Muscle layer of colon (tissue), 2 donors: ENCODE results near the gene CYFIP2.

Experiments used
- H3K27ac ChIP-seq: one replicate; pipeline ENCODE4 v1.7.0; 2013; ENCODE audit warnings: low read depth, mild to moderate bottlenecking, low read length, moderate library complexity
- H3K27me3 ChIP-seq, 2 donors: one replicate each; pipeline ENCODE4 v1.7.0; 2013; ENCODE audit warnings: low read length in 2 of 2, mild to moderate bottlenecking in 2 of 2; ENCODE audit not compliant: insufficient read depth in 2 of 2, control insufficient read depth in 1 of 2
- H3K36me3 ChIP-seq: one replicate; pipeline ENCODE4 v1.7.0; 2013; ENCODE audit warnings: mild to moderate bottlenecking, low read length; ENCODE audit not compliant: insufficient read depth
- H3K4me1 ChIP-seq: one replicate; pipeline ENCODE4 v1.7.0; 2013; ENCODE audit warnings: mild to moderate bottlenecking, low read length; ENCODE audit not compliant: insufficient read depth
- H3K4me3 ChIP-seq, 2 donors: one replicate each; pipeline ENCODE4 v1.7.0; 2013; ENCODE audit warnings: low read length in 2 of 2, low read depth in 1 of 2, mild to moderate bottlenecking in 1 of 2, moderate library complexity in 1 of 2
- H3K9ac ChIP-seq: one replicate; pipeline ENCODE4 v1.7.0; 2013; ENCODE audit warnings: low read length
- H3K9me3 ChIP-seq: one replicate; pipeline ENCODE4 v1.7.0; 2013; ENCODE audit warnings: mild to moderate bottlenecking, low read length
- donor health status: abdominal sarcoma.
- donor health status: Adenocarcinoma of cecum.

CYFIP2 gene

GRCh38 chr5:157266286-157267007, 524 bp downstream of the CYFIP2 start:
- no peaks in the 10 kb centered on the region for H3K27me3 ChIP-seq
- H3K36me3 ChIP-seq = no peaks in the 10 kb centered on the region
- no peak overlapping the region for H3K27ac ChIP-seq
- H3K4me3 ChIP-seq = peak overlapping the region; percentile 74 to 80
- no peaks in the 10 kb centered on the region for H3K9me3 ChIP-seq
- no peak overlapping the region for H3K9ac ChIP-seq
- peaks cover 15% of the 10 kb centered on the region for H3K4me1 ChIP-seq

GRCh38 chr5:157267025-157267424, 1.1 kb downstream of the CYFIP2 start:
- peaks cover 15% of the 10 kb centered on the region for H3K4me1 ChIP-seq
- H3K27me3 ChIP-seq = no peaks in the 10 kb centered on the region
- H3K27ac ChIP-seq = no peak overlapping the region
- H3K36me3 ChIP-seq = no peaks in the 10 kb centered on the region
- H3K4me3 ChIP-seq = peak overlapping the region in 1 of 2 donors; percentile 74
- no peaks in the 10 kb centered on the region for H3K9me3 ChIP-seq
- no peak overlapping the region for H3K9ac ChIP-seq

DNA sequence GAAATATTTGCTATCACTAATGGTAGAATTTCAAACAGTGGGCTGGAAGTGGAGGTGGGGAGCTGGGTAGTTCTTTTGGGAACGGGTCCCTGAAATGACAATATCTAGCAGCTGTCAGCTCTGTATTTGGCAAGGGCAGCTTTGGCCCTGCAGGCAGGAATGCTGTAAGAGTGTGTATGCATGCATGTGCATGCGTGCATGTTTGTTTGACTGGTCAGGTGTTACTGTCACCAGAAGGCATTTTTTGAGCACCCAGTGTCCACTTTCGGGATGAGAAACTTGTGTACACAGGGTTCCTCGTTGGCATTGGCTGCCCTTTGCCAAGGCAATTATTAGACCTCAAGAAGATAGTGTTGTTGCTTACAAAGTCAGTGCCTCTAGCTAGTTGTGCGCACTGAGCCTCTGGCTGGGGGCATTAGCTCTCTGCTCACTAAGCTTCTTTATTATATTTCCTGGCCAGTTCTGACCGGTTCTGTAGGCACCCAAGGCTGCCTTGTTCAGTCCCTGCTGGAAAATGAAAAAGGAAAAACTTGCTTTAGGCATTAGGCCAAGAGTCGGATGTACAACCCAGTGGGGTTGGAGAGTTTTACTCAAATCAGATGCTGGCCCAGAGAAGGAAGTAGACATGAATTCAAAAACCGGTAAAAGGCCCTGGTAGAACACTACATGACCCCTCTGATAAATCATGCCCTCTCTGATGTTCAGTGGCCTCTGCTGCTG, 2.0 kb downstream of the CYFIP2 start:
- Histone ChIP-seq H3K4me3 (no peak overlapping the region), H3K36me3 (no peaks in the 10 kb centered on the region), H3K27me3 (no peaks in the 10 kb centered on the region), H3K27ac (no peak overlapping the region), H3K4me1 (peaks cover 15% of the 10 kb centered on the region), H3K9me3 (no peaks in the 10 kb centered on the region), H3K9ac (no peak overlapping the region)

GRCh38 chr5:157269165-157269671, 3.3 kb downstream of the CYFIP2 start:
- Histone ChIP-seq H3K4me3 (no peak overlapping the region), H3K27ac (no peak overlapping the region), H3K9me3 (no peaks in the 10 kb centered on the region), H3K9ac (no peak overlapping the region), H3K4me1 (peaks cover 15% of the 10 kb centered on the region), H3K27me3 (no peaks in the 10 kb centered on the region), H3K36me3 (no peaks in the 10 kb centered on the region)

- H3K4me3 ChIP-seq = no peak overlapping the region
These were observed 3.9 kb downstream of the CYFIP2 start for GRCh38 chr5:157269761-157270272.

GRCh38 chr5:157270771-157271170, 4.8 kb downstream of the CYFIP2 start:
- Histone ChIP-seq H3K36me3 (no peaks in the 10 kb centered on the region), H3K27ac (no peak overlapping the region), H3K4me3 (no peak overlapping the region), H3K27me3 (no peaks in the 10 kb centered on the region), H3K9me3 (no peaks in the 10 kb centered on the region), H3K9ac (no peak overlapping the region), H3K4me1 (peaks cover 10% of the 10 kb centered on the region)

More at GRCh38 chr5:157269761-157270272, 3.9 kb downstream of the CYFIP2 start:
- H3K9me3 ChIP-seq = no peaks in the 10 kb centered on the region
- peaks cover 15% of the 10 kb centered on the region for H3K4me1 ChIP-seq
- H3K27ac ChIP-seq = no peak overlapping the region
- H3K9ac ChIP-seq = no peak overlapping the region
- H3K27me3 ChIP-seq = no peaks in the 10 kb centered on the region
- H3K36me3 ChIP-seq = no peaks in the 10 kb centered on the region

GRCh38 chr5:157271740-157272271, 5.9 kb downstream of the CYFIP2 start:
- H3K27me3 ChIP-seq = no peaks in the 10 kb centered on the region
- peaks cover 7% of the 10 kb centered on the region for H3K4me1 ChIP-seq
- H3K4me3 ChIP-seq = no peak overlapping the region
- no peaks in the 10 kb centered on the region for H3K9me3 ChIP-seq
- no peak overlapping the region for H3K27ac ChIP-seq
- no peak overlapping the region for H3K9ac ChIP-seq
- H3K36me3 ChIP-seq = no peaks in the 10 kb centered on the region

- no peaks in the 10 kb centered on the region for H3K4me1 ChIP-seq
- no peaks in the 10 kb centered on the region for H3K27me3 ChIP-seq
- no peaks in the 10 kb centered on the region for H3K36me3 ChIP-seq
- no peak overlapping the region for H3K4me3 ChIP-seq
- no peaks in the 10 kb centered on the region for H3K9me3 ChIP-seq
- no peak overlapping the region for H3K27ac ChIP-seq
- H3K9ac ChIP-seq = no peak overlapping the region
These were observed 7.2 kb downstream of the CYFIP2 start for GRCh38 chr5:157273131-157273556.

GRCh38 chr5:157275403-157275802, 9.5 kb downstream of the CYFIP2 start:
- Histone ChIP-seq H3K9me3 (no peaks in the 10 kb centered on the region), H3K27ac (no peak overlapping the region), H3K4me3 (no peak overlapping the region), H3K4me1 (no peaks in the 10 kb centered on the region), H3K27me3 (no peaks in the 10 kb centered on the region), H3K9ac (no peak overlapping the region), H3K36me3 (no peaks in the 10 kb centered on the region)

GRCh38 chr5:157278319-157279037, 12.6 kb downstream of the CYFIP2 start:
- Histone ChIP-seq H3K4me3 (no peak overlapping the region), H3K9ac (no peak overlapping the region), H3K4me1 (no peaks in the 10 kb centered on the region), H3K27ac (no peak overlapping the region), H3K9me3 (no peaks in the 10 kb centered on the region), H3K27me3 (no peaks in the 10 kb centered on the region), H3K36me3 (no peaks in the 10 kb centered on the region)
